Uterus (tissue), 2 donors: Measurements from ENCODE around the gene PREX1.

Experiments
- POLR2A ChIP-seq, 2 donors: fragments of 450-650 bp; IDR thresholded peaks; one replicate each; pipeline ENCODE4 v1.6.1; 2016; ENCODE audit warnings: antibody characterized with exemption in 2 of 2, mild to moderate bottlenecking in 1 of 2, moderate library complexity in 1 of 2
- TF ChIP-seq, protein P1 (sequence below), 4 experiments: fragments of 200-600 bp in 2 of 4; fragments of 450-650 bp in 2 of 4; sonication (generic) in 2 of 4; IDR thresholded peaks; one replicate each; pipeline ENCODE4 v1.5.1; 2016 to 2019; ENCODE audit warnings: antibody characterized with exemption in 4 of 4, mild to moderate bottlenecking in 2 of 4, moderate library complexity in 1 of 4

DNA sequence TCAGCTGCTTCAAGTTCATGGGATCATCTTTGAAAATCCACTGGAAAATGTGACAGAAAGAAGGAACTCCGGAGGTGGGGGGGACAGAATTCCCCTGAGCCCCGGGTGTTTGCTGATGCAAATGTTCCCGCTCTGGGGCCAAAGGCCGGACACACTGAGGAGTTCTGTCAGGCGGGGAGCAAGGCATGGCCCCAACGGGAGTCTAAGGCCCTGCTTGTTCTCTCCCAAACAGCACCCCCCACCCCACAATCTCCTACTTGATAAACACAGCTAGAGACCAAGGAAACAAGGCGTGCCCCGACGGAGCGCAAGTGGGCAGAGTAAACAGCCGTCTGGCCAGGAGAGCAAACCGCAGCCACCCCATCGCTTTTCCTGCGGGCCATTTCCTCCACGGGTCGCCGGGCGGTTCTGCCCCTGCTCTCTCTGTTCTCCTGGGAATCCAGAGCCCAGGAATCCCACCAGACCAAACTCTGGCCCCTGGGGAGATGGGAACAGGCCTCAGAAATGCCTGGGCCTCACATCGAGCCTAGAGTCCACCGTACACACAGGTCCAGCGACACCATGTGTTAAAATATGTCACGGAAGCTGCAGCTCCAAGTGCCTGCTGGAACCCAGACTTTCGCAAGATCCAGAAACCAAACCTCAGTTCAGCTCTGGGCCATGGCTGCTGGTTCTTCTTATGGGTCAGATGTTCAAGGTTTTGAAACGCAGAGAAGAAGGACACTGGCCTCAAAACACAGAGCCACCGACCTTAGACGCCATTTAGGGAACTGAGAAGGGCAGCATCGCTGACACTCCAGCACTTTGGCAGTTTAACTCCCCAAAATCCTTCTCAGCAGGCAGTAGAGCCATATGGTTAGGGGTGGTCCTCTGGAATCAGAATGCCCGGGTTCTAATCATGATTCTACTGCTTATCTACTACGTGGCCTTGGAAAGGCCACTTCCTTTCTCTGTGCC lies 104.2 kb downstream of the PREX1 start:
- TF ChIP-seq POLR2A (IDR thresholded peaks at IDR 0.05) = no peak
- TF ChIP-seq, protein P1, sequence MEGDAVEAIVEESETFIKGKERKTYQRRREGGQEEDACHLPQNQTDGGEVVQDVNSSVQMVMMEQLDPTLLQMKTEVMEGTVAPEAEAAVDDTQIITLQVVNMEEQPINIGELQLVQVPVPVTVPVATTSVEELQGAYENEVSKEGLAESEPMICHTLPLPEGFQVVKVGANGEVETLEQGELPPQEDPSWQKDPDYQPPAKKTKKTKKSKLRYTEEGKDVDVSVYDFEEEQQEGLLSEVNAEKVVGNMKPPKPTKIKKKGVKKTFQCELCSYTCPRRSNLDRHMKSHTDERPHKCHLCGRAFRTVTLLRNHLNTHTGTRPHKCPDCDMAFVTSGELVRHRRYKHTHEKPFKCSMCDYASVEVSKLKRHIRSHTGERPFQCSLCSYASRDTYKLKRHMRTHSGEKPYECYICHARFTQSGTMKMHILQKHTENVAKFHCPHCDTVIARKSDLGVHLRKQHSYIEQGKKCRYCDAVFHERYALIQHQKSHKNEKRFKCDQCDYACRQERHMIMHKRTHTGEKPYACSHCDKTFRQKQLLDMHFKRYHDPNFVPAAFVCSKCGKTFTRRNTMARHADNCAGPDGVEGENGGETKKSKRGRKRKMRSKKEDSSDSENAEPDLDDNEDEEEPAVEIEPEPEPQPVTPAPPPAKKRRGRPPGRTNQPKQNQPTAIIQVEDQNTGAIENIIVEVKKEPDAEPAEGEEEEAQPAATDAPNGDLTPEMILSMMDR (IDR thresholded peaks at IDR 0.05) = no peak
